Adrenal gland (tissue), 5 donors: ENCODE data around the gene RACK1.

Source experiments
- CTCF ChIP-seq, 6 experiments: fragments of 450-650 bp in 4 of 6; fragments of 200-600 bp in 2 of 6; sonication (generic) in 1 of 6; IDR thresholded peaks; 1 replicate in 5 of 6; 2 replicates in 1 of 6; pipeline versions ENCODE4 v1.5.1 to v1.8.0; 2016 to 2021; ENCODE audit warnings: antibody characterized with exemption in 6 of 6, mild to moderate bottlenecking in 2 of 6, moderate library complexity in 1 of 6
- POLR2A ChIP-seq, 2 donors: fragments of 450-650 bp; IDR thresholded peaks; one replicate each; pipeline ENCODE4 v1.6.1; 2017; ENCODE audit warnings: antibody characterized with exemption in 2 of 2, mild to moderate bottlenecking in 2 of 2, moderate library complexity in 1 of 2
- donor health status: DM: no; HTN: no; CAD: no.

GRCh38 chr5:181207214-181207959, 36.3 kb downstream of the RACK1 start:
- TF ChIP-seq CTCF (IDR thresholded peaks at IDR 0.05) (no peak), POLR2A (IDR thresholded peaks at IDR 0.05) (no peak)
